ENCODE data around the gene SPRR5.

SPRR5 gene

DNA sequence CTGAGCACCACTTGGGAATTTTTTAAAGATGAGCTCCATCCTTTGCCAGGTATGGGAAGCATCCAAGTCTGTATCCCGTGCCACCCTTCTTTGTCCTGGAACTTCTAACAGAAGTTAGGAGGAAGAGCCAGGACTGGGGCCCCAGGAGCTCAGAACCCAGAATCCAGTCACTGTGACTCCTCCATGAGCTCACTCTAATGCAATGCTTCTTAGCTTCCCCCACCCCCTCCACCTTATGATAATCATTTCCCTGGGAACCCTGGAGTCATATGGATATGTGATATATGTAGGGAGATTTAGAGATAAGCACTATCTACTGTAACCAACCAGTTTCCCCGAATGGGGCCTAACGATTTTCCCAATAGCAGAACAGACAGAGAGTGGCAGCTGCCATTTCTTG is 758 bp upstream of the SPRR5 start:
- DNase-seq (ENCODE audit: low read depth): no peak

- no peak for DNase-seq (ENCODE audit: low read depth)
Observed at GRCh38 chr1:152951711-152952110, 4.7 kb downstream of the SPRR5 start.

GRCh38 chr1:152953761-152954160 is 6.8 kb downstream of the SPRR5 start:
- DNase-seq (ENCODE audit: low read depth): no peak

DNA sequence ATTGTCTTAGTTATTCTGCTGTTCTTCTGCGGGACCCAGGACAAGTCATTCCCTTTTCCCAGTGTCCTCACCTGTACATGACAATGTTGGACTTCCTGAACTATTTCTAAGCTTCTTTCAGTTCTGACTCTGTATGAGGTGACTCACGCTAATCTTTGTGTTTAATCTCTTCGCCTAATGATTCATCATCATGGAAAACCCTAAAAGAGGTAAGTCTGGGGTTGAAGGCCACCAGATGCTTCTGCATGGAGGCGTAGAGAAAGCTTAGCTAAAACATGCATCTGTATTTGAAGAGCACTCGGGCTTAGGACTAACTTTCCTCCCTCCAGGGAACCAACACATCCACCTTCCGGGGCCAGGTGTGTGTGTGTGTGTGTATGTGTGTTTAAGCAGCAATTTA is 7.4 kb downstream of the SPRR5 start:
- DNase-seq (ENCODE audit: low read depth): no peak

DNA sequence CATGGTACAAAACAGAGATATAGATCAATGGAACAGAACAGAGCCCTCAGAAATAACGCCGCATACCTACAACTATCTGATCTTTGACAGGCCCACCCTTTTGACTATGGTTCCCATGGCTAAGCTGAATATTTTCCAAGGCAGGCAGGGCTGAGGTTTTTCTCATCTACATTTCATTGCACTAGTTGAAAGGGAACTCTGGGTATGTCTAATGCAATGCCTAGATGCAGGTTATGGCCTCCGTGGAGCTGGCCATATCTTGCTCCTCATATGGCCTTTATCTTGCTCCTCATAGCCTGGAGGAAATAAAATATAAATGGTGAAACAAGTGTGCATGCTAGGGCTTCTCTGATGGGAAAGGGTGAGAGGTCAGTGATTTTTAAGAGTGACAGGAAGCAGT is 10.6 kb downstream of the SPRR5 start:
- no peak for DNase-seq (ENCODE audit: low read depth)

GRCh38 chr1:152959273-152959672 is 12.3 kb downstream of the SPRR5 start:
- DNase-seq (ENCODE audit: low read depth): no peak

DNA sequence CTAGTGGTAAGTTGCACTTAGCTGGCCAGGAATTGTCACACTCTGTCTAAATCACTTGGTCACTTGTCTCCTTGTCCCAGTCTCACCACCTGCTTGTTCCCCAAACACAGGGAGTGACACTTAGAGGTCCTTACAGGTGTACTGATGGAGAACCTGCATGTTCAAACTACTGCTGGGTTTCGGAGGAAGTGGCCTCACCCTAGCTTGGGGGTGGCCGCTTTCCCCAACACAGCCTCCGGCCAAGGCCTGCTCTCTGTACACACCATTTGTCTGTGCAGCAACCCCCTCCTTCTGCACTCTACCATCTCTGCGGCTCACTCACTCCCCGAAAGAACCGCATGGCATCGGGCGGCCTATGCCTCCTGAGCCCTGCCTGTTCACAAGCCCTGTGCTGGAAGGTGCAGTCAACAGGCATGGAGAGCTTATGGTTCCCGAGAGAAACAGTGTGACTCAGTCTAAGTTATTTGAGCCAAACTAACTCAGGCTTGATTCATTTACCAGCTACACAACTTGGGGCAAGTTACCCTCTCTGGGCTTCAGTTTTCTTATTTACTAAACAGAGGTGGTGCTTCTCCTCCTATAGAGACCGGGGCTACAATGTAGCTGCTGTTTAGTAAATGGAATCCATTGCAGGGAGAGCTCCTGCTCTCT is 12.9 kb downstream of the SPRR5 start:
- no peak for DNase-seq (ENCODE audit: low read depth)

DNA sequence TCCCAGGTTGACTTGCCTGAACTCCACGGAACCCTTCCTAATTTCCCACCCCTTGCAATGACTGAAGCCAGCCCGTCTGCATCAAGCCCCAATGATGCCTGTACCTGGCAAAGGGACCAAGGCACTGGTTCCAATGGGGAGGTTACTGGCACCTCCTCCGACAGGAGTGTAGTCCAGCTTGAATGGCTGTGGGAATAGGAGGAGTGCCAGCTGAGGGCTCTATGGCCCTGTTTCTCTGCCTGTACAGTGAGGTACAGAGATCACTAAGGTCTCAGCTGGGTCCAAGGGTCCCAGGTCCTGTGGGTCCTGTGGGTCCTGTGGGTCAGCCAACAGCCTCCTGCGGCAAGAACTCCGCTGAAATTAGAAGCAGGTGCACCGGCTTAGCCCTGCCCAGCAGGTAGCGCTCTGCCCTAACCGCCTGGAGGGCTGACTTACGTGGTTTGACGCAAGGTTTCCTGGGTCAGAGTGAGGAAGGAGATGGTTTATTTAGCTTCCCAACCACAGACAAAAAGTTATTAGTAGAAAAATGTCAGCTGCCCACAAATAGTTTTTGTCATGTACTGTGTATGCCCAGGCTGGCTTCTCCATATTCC is 13.5 kb downstream of the SPRR5 start:
- no peak for DNase-seq (ENCODE audit: low read depth)

DNA sequence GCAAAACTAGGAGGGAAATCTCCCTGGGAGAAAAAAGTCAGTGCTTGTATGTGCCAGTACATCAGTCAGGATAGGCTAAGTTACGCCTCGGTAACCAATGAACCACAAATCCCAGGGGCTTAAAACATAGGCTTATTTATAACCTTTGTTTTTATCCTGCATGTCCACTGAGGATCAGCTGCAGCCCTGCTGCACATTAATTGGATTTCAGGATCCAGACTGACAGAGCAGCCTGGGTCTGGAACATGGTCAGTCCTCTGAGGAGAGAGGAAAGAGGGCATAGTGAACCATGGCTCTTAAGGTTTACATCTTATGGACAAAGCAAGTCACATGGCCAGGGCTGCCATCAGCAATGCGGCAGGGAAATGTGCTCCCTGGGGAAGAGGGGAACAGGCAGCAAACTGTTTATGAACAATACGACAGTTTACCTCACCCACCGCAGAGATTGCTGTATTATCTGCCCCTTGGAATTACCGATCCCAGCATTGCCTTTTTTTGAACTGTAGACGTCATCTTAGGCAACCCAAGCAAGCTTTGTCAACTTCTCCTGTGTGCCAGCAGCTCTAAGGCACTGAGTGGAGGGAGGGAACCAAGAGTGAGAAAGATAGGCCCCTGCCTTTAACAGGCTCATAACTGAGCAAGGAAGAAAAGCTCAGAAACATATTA is 14.4 kb downstream of the SPRR5 start:
- no peak for DNase-seq (ENCODE audit: low read depth)

GRCh38 chr1:152962876-152963415 is 15.9 kb downstream of the SPRR5 start:
- DNase-seq (ENCODE audit: low read depth): no peak

GRCh38 chr1:152964536-152964935 is 17.5 kb downstream of the SPRR5 start:
- no peak for DNase-seq (ENCODE audit: low read depth)

DNA sequence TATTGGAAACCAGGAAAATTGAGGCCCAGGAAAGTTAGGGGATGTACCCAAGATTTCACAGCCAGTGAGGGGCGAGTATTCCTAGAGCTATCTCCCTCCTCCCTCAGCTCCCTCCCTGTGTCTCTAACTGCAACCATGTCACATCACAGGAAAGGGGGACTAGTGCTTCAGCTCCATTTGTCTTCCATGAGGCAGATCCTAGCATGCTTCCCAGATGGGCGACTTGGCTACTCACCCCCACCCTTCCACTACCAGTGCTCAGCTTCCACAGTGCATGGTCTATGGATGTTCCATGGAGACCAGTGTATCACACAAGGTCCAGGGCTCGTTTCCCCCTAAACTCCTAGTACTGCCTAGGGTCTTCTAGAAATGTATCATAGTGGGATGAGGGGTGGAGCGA is 18.8 kb downstream of the SPRR5 start:
- DNase-seq (ENCODE audit: low read depth): no peak

GRCh38 chr1:152967201-152967600 is 20.2 kb downstream of the SPRR5 start:
- no peak for DNase-seq (ENCODE audit: low read depth)

- no peak for DNase-seq (ENCODE audit: low read depth)
Observed at GRCh38 chr1:152968248-152968647, 21.2 kb downstream of the SPRR5 start.

DNA sequence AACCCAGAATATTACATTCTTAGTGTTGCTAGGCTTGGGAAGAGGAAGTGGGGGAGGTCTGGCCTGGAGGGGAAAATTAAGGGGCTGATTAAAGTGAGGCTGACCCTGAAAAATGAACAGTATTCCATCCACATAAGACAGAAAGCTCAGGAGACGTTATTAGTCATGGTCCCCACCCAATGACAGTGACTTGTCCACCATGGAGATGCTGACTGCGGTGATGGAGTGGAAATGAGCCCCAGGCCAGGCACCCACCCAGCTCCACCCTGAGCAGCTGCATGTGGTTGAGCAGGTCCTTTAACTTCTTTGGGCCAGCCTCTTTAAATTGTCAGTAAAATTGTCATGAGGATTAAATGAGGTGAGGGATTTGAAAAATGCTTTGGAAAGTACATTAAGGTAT is 22.0 kb downstream of the SPRR5 start:
- no peak for DNase-seq (ENCODE audit: low read depth)

DNA sequence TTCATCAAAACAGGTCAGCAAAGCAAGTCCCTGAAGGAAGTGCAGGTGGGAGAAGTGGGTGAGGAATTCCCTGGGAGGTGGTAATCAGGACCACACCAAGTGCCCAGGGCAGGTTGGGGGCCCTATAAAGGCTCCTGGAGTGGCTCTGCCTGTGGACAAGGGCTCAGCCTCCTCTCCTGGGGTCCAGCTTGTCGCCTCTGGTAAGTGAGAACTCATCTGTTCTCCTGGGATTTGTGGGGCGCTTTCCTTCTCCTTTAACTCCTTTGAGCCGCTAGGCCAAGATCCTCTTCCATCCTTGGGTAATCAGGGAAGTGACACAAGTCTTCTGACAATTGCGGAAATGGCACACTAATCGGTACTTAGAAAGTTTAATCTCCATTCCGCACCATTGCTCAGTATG is 23.5 kb downstream of the SPRR5 start, which contains the start of gene SPRR4:
TSS of gene SPRR4 (plus strand) at position 154 of the 400 bp plus-strand sequence. CDS start 1,243 bp downstream, outside the sequence.
- DNase-seq (ENCODE audit: low read depth): no peak

GRCh38 chr1:152972196-152972886 is 25.3 kb downstream of the SPRR5 start:
- no peak for DNase-seq (ENCODE audit: low read depth)

GRCh38 chr1:152976688-152977087 is 29.7 kb downstream of the SPRR5 start:
- no peak for DNase-seq (ENCODE audit: low read depth)

GRCh38 chr1:152977614-152978013 is 30.6 kb downstream of the SPRR5 start:
- no peak for DNase-seq (ENCODE audit: low read depth)

- DNase-seq (ENCODE audit: low read depth): no peak
Observed at GRCh38 chr1:152980676-152981075, 33.7 kb downstream of the SPRR5 start.

GRCh38 chr1:152981146-152981871 is 34.3 kb downstream of the SPRR5 start:
- DNase-seq (ENCODE audit: low read depth): no peak

GRCh38 chr1:152982076-152982475 is 35.1 kb downstream of the SPRR5 start:
- DNase-seq (ENCODE audit: low read depth): no peak

Measured in T-helper 22 cell (primary cell).